Measurements from ENCODE around the gene GPR42.

The GPR42 gene

GRCh38 chr19:35388277-35389054, 17.6 kb downstream of the GPR42 start:
- Histone ChIP-seq H4K20me1 (ENCODE audit: insufficient read depth) (no peaks in the 10 kb centered on the region), H2AFZ (ENCODE audit: low read depth) (no peak overlapping the region), H3K27ac (no peak overlapping the region), H3K9ac (no peak overlapping the region), H3K36me3 (ENCODE audit: insufficient read depth) (no peaks in the 10 kb centered on the region), H3K4me1 (ENCODE audit: low read depth, poor library complexity, severe bottlenecking) (no peaks in the 10 kb centered on the region), H3K27me3 (ENCODE audit: insufficient read depth, low read depth) (peaks cover 13% of the 10 kb centered on the region), H3K79me2 (ENCODE audit: insufficient read depth, low read depth) (no peaks in the 10 kb centered on the region), H3K4me2 (no peak overlapping the region), H3K4me3 (IDR thresholded peaks at IDR 0.05; ENCODE audit: insufficient read depth, low read depth, low read length) (no peak overlapping the region)
- no peak for TF ChIP-seq CTCF (conservative IDR thresholded peaks at IDR 0.05; ENCODE audit: low read depth, low read length)

- Histone ChIP-seq H3K27me3 (ENCODE audit: insufficient read depth, low read depth) (peaks cover 13% of the 10 kb centered on the region), H3K36me3 (ENCODE audit: insufficient read depth) (no peaks in the 10 kb centered on the region), H3K79me2 (ENCODE audit: insufficient read depth, low read depth) (no peaks in the 10 kb centered on the region), H2AFZ (ENCODE audit: low read depth) (no peak overlapping the region), H3K4me2 (no peak overlapping the region), H3K27ac (no peak overlapping the region), H4K20me1 (ENCODE audit: insufficient read depth) (no peaks in the 10 kb centered on the region), H3K4me1 (ENCODE audit: low read depth, poor library complexity, severe bottlenecking) (no peaks in the 10 kb centered on the region), H3K4me3 (IDR thresholded peaks at IDR 0.05; ENCODE audit: insufficient read depth, low read depth, low read length) (no peak overlapping the region), H3K9ac (no peak overlapping the region)
- no peak for TF ChIP-seq CTCF (conservative IDR thresholded peaks at IDR 0.05; ENCODE audit: low read depth, low read length)
Measured at GRCh38 chr19:35389192-35389861, 18.5 kb downstream of the GPR42 start.

GRCh38 chr19:35392742-35393715, 22.2 kb downstream of the GPR42 start:
- Histone ChIP-seq H3K27ac (no peak overlapping the region), H3K9ac (no peak overlapping the region), H3K4me1 (ENCODE audit: low read depth, poor library complexity, severe bottlenecking) (no peaks in the 10 kb centered on the region), H4K20me1 (ENCODE audit: insufficient read depth) (no peaks in the 10 kb centered on the region), H3K4me2 (no peak overlapping the region), H2AFZ (ENCODE audit: low read depth) (no peak overlapping the region), H3K4me3 (IDR thresholded peaks at IDR 0.05; ENCODE audit: insufficient read depth, low read depth, low read length) (no peak overlapping the region), H3K36me3 (ENCODE audit: insufficient read depth) (no peaks in the 10 kb centered on the region), H3K79me2 (ENCODE audit: insufficient read depth, low read depth) (no peaks in the 10 kb centered on the region), H3K27me3 (ENCODE audit: insufficient read depth, low read depth) (peaks cover 15% of the 10 kb centered on the region)
- no peak for TF ChIP-seq CTCF (conservative IDR thresholded peaks at IDR 0.05; ENCODE audit: low read depth, low read length)

GRCh38 chr19:35395382-35396199, 24.7 kb downstream of the GPR42 start:
- Histone ChIP-seq H3K27me3 (ENCODE audit: insufficient read depth, low read depth) (peaks cover 24% of the 10 kb centered on the region), H3K79me2 (ENCODE audit: insufficient read depth, low read depth) (no peaks in the 10 kb centered on the region), H4K20me1 (ENCODE audit: insufficient read depth) (no peaks in the 10 kb centered on the region), H3K36me3 (ENCODE audit: insufficient read depth) (no peaks in the 10 kb centered on the region), H3K9ac (no peak overlapping the region), H3K4me1 (ENCODE audit: low read depth, poor library complexity, severe bottlenecking) (no peaks in the 10 kb centered on the region), H3K4me3 (IDR thresholded peaks at IDR 0.05; ENCODE audit: insufficient read depth, low read depth, low read length) (no peak overlapping the region), H3K4me2 (no peak overlapping the region), H2AFZ (ENCODE audit: low read depth) (no peak overlapping the region), H3K27ac (no peak overlapping the region)
- TF ChIP-seq CTCF (conservative IDR thresholded peaks at IDR 0.05; ENCODE audit: low read depth, low read length): no peak

Data from KMS-11 (cell line).